ENCODE data around the gene RAX. TPM values are rescaled to one million over a fixed set of nuclear protein-coding genes. Genes with fewer than 3 reads are reported as not detected.

The RAX gene
- total RNA-seq, 1 experiment from 2014 or later: 0.94 TPM

GRCh38 chr18:59286341-59286740 is 13.1 kb upstream of the RAX start (continued):
- no peak for TF ChIP-seq E2F1 (CRISPR knock-in tag; IDR thresholded peaks at IDR 0.05)
- no peak for TF ChIP-seq JAZF1 (CRISPR knock-in tag; IDR thresholded peaks at IDR 0.05)
- TF ChIP-seq ESRRA (CRISPR knock-in tag; IDR thresholded peaks at IDR 0.05; ENCODE audit: borderline replicate concordance): no peak
- TF ChIP-seq ERG (CRISPR knock-in tag; IDR thresholded peaks at IDR 0.05): no peak
- TF ChIP-seq SMAD3 (CRISPR knock-in tag; IDR thresholded peaks at IDR 0.05; ENCODE audit: borderline replicate concordance): no peak

- ChIA-PET CTCF (no interaction called here), POLR2A (no interaction called here)
- TF ChIP-seq OVOL2 (CRISPR knock-in tag; IDR thresholded peaks at IDR 0.05; ENCODE audit: borderline replicate concordance) (no peak), ZMAT4 (CRISPR knock-in tag; IDR thresholded peaks at IDR 0.05) (no peak), HMGA2 (CRISPR knock-in tag; IDR thresholded peaks at IDR 0.05) (no peak), GRHL2 (CRISPR knock-in tag; IDR thresholded peaks at IDR 0.05; ENCODE audit: insufficient replicate concordance, severe bottlenecking) (no peak), ESRRA (CRISPR knock-in tag; IDR thresholded peaks at IDR 0.05; ENCODE audit: borderline replicate concordance) (no peak), CREB1 (CRISPR knock-in tag; IDR thresholded peaks at IDR 0.05) (no peak), KAT7 (CRISPR knock-in tag; IDR thresholded peaks at IDR 0.05; ENCODE audit: borderline replicate concordance) (no peak), EMX1 (CRISPR knock-in tag; IDR thresholded peaks at IDR 0.05) (no peak)
- 0 out of 2 replicates have a peak, but pooled peaks cover 3% of the 10 kb centered on the region for H3K4me1 Mint-ChIP-seq
- H3K36me3 Mint-ChIP-seq: no peaks in the 10 kb centered on the region
- peaks cover 95% of the 10 kb centered on the region for H3K27me3 Mint-ChIP-seq (ENCODE audit: low read depth)
- H3K9me3 Mint-ChIP-seq: no peaks in the 10 kb centered on the region
- no peak overlapping the region for H3K4me3 Mint-ChIP-seq
- DNase-seq (ENCODE audit: low spot score) (no peak), ATAC-seq (no peak)
- no peak overlapping the region for H3K27ac Mint-ChIP-seq
These were observed 9.1 kb upstream of the RAX start for GRCh38 chr18:59282341-59282740.

- Mint-ChIP-seq H3K9me3 (no peaks in the 10 kb centered on the region), H3K27ac (no peak overlapping the region), H3K27me3 (ENCODE audit: low read depth) (peaks cover 99% of the 10 kb centered on the region), H3K4me3 (no peak overlapping the region), H3K4me1 (peaks cover 16% of the 10 kb centered on the region), H3K36me3 (no peaks in the 10 kb centered on the region)
- CTCF ChIA-PET: interaction anchor here (0.7 to 1.9 kb wide), 3 partner anchors 28 to 123 kb away, joined by 4 to 7 read pairs (median 4); no protein-coding TSS in a partner anchor
- DNase-seq (ENCODE audit: low spot score) (no peak), ATAC-seq (no peak)
- POLR2A ChIA-PET: no interaction called here
- TF ChIP-seq ETV6 (CRISPR knock-in tag; IDR thresholded peaks at IDR 0.05) (no peak), ARID4B (CRISPR knock-in tag; IDR thresholded peaks at IDR 0.05; ENCODE audit: borderline replicate concordance) (no peak), JUN (CRISPR knock-in tag; IDR thresholded peaks at IDR 0.05) (no peak), TEAD1 (CRISPR knock-in tag; IDR thresholded peaks at IDR 0.05) (no peak), SOX15 (CRISPR knock-in tag; IDR thresholded peaks at IDR 0.05) (no peak), SP1 (CRISPR knock-in tag; conservative IDR thresholded peaks at IDR 0.05) (no peak), KAT7 (CRISPR knock-in tag; IDR thresholded peaks at IDR 0.05; ENCODE audit: borderline replicate concordance) (no peak), MAX (CRISPR knock-in tag; IDR thresholded peaks at IDR 0.05) (no peak), GRHL2 (CRISPR knock-in tag; IDR thresholded peaks at IDR 0.05; ENCODE audit: insufficient replicate concordance, severe bottlenecking) (no peak), SMAD3 (CRISPR knock-in tag; IDR thresholded peaks at IDR 0.05; ENCODE audit: borderline replicate concordance) (no peak), ZNF396 (CRISPR knock-in tag; IDR thresholded peaks at IDR 0.05; ENCODE audit: borderline replicate concordance) (no peak)
These were observed 6.5 kb upstream of the RAX start for GRCh38 chr18:59279722-59280121.
